Stimulated activated CD4-positive, alpha-beta T cell treated with anti-CD3 and anti-CD28 coated beads, Interleukin-1b, Interleukin-23, amount 100 ng/mL, for 1 hour (primary cell): ENCODE measurements around the gene C1QA.

Source experiments
- DNase-seq, 2 donors: peaks; one replicate each; pipeline ENCODE4 v3.0.0-alpha.2; 2020; ENCODE audit warnings: low read depth in 2 of 2

C1QA gene

GRCh38 chr1:22612671-22613571 is 23.5 kb upstream of the C1QA start:
- DNase-seq: no peak

- DNase-seq: no peak
Measured at GRCh38 chr1:22613572-22613918, 22.9 kb upstream of the C1QA start.

GRCh38 chr1:22613951-22614350 is 22.5 kb upstream of the C1QA start:
- no peak for DNase-seq

GRCh38 chr1:22615886-22616285 is 20.5 kb upstream of the C1QA start:
- DNase-seq: no peak

- DNase-seq: no peak
Measured at GRCh38 chr1:22616571-22616970, 19.9 kb upstream of the C1QA start.

- DNase-seq: no peak
Measured at GRCh38 chr1:22618056-22618455, 18.4 kb upstream of the C1QA start.

- no peak for DNase-seq
Measured at GRCh38 chr1:22619252-22619651, 17.2 kb upstream of the C1QA start.

GRCh38 chr1:22619798-22620197 is 16.6 kb upstream of the C1QA start:
- DNase-seq: no peak

GRCh38 chr1:22621761-22622160 is 14.7 kb upstream of the C1QA start:
- DNase-seq: no peak

- no peak for DNase-seq
Measured at GRCh38 chr1:22625262-22625925, 11.0 kb upstream of the C1QA start.

- no peak for DNase-seq
Measured at GRCh38 chr1:22626237-22627157, 9.9 kb upstream of the C1QA start.

- DNase-seq: no peak
Measured at GRCh38 chr1:22627331-22627730, 9.1 kb upstream of the C1QA start.

- no peak for DNase-seq
Measured at GRCh38 chr1:22628698-22629444, 7.6 kb upstream of the C1QA start.

- DNase-seq: no peak
Measured at GRCh38 chr1:22629886-22630285, 6.5 kb upstream of the C1QA start.

- no peak for DNase-seq
Measured at GRCh38 chr1:22633697-22634463, 2.5 kb upstream of the C1QA start.

GRCh38 chr1:22635436-22635835 is 992 bp upstream of the C1QA start:
- DNase-seq: no peak

GRCh38 chr1:22636927-22637326 is 499 bp downstream of the C1QA start:
- no peak for DNase-seq

- DNase-seq: no peak
Measured at GRCh38 chr1:22637907-22638445, 1.5 kb downstream of the C1QA start.

- DNase-seq: no peak
Measured at GRCh38 chr1:22638476-22639234, 2.2 kb downstream of the C1QA start.

GRCh38 chr1:22639286-22639685 is 2.9 kb downstream of the C1QA start:
- DNase-seq: no peak
